H1 (cell line): Measurements from ENCODE around the gene CTNND2. TPM values are rescaled to one million over a fixed set of nuclear protein-coding genes. Genes with fewer than 3 reads are reported as not detected.

Experiments
- BACH1 ChIP-seq: IDR thresholded peaks from 2 replicates; pipeline ENCODE4 v1.6.1; 2012; ENCODE audit warnings: low read length, improper control_type of control experiment
- BCL11A ChIP-seq, 2 experiments: IDR thresholded peaks; one replicate each; pipeline ENCODE4 v1.6.1; 2011; ENCODE audit warnings: low read depth in 2 of 2, low read length in 2 of 2, mild to moderate bottlenecking in 2 of 2
- CBX5 ChIP-seq: fragments of 300-800, 300-1000 bp; sonication (generic); IDR thresholded peaks from 2 replicates; pipeline ENCODE4 v1.7.1; 2016; ENCODE audit warnings: antibody characterized with exemption, low read length, low read depth
- CREB1 ChIP-seq: IDR thresholded peaks from 2 replicates; pipeline ENCODE4 v1.6.1; 2012; ENCODE audit warnings: inconsistent platforms
- EP300 ChIP-seq, 2 experiments: IDR thresholded peaks; 1 replicate in 1 of 2; 2 replicates in 1 of 2; pipeline ENCODE4 v1.6.1; 2011 to 2012; ENCODE audit warnings: low read depth in 2 of 2, low read length in 2 of 2, mild to moderate bottlenecking in 2 of 2, borderline replicate concordance in 1 of 2, inconsistent platforms in 1 of 2, moderate library complexity in 1 of 2
- RNF2 ChIP-seq: fragments of 200-900, 300-1000 bp; sonication (generic); IDR thresholded peaks from 2 replicates; pipeline ENCODE4 v1.7.1; 2016; ENCODE audit warnings: borderline replicate concordance, low read depth, mild to moderate bottlenecking, antibody characterized with exemption, low read length; ENCODE audit not compliant: poor library complexity, severe bottlenecking; ENCODE audit errors: missing control alignments
- SP4 ChIP-seq: IDR thresholded peaks from 2 replicates; pipeline ENCODE4 v1.6.1; 2012; ENCODE audit warnings: low read length, inconsistent platforms
- TAF1 ChIP-seq: IDR thresholded peaks from 2 replicates; pipeline ENCODE4 v1.6.1; 2011; ENCODE audit warnings: mild to moderate bottlenecking, low read depth, low read length
- TAF7 ChIP-seq: optimal IDR thresholded peaks from 2 replicates; pipeline ENCODE3; 2011; ENCODE audit warnings: low read depth, mild to moderate bottlenecking, inconsistent platforms, low read length, moderate library complexity, borderline replicate concordance
- polyA plus RNA-seq, 7 experiments: library from polyadenylated mRNA; depleted of rRNA in 3 of 7; stranded (reverse) in 5 of 7; unstranded in 2 of 7; fragments of >200 nt in 5 of 7; fragments of 200-250 nt in 2 of 7; gene quantifications; 1 replicate in 5 of 7; 2 replicates in 1 of 7; 4 replicates in 1 of 7; pipeline versions ENCODE4 v1.2.1 to v1.2.3, GENCODE V29; 2011 to 2013; ENCODE audit warnings: missing spikeins in 2 of 7, mixed read lengths in 2 of 7
- total RNA-seq: library from RNA; stranded (reverse); fragmentation: NEBNext Ultra II Directional; extraction: Animal tissue kit (Norgen Biotek cat#: 25700); gene quantifications from 2 replicates; pipeline ENCODE4 v1.2.1, GENCODE V29; 2021
- TF ChIP-seq, protein P1 (sequence below): fragments of 300-600 bp; sonication (generic); IDR thresholded peaks from 2 replicates; pipeline ENCODE4 v1.7.1; 2012; ENCODE audit warnings: low read length, moderate library complexity, mild to moderate bottlenecking, inconsistent platforms; ENCODE audit not compliant: insufficient replicate concordance
- TF ChIP-seq, protein P2 (sequence below): IDR thresholded peaks from 2 replicates; pipeline ENCODE4 v1.6.1; 2011; ENCODE audit warnings: low read length, improper control_type of control experiment

The CTNND2 gene
- total and polyA plus RNA-seq, 2 of the 8 experiments (the other 6 are each of a cell fraction or from before 2014, with no cell fraction given) = 7.4 to 14.2 TPM

GRCh38 chr5:11234501-11234911 is 669.7 kb downstream of the CTNND2 start (continued):
- TF ChIP-seq, protein P1, sequence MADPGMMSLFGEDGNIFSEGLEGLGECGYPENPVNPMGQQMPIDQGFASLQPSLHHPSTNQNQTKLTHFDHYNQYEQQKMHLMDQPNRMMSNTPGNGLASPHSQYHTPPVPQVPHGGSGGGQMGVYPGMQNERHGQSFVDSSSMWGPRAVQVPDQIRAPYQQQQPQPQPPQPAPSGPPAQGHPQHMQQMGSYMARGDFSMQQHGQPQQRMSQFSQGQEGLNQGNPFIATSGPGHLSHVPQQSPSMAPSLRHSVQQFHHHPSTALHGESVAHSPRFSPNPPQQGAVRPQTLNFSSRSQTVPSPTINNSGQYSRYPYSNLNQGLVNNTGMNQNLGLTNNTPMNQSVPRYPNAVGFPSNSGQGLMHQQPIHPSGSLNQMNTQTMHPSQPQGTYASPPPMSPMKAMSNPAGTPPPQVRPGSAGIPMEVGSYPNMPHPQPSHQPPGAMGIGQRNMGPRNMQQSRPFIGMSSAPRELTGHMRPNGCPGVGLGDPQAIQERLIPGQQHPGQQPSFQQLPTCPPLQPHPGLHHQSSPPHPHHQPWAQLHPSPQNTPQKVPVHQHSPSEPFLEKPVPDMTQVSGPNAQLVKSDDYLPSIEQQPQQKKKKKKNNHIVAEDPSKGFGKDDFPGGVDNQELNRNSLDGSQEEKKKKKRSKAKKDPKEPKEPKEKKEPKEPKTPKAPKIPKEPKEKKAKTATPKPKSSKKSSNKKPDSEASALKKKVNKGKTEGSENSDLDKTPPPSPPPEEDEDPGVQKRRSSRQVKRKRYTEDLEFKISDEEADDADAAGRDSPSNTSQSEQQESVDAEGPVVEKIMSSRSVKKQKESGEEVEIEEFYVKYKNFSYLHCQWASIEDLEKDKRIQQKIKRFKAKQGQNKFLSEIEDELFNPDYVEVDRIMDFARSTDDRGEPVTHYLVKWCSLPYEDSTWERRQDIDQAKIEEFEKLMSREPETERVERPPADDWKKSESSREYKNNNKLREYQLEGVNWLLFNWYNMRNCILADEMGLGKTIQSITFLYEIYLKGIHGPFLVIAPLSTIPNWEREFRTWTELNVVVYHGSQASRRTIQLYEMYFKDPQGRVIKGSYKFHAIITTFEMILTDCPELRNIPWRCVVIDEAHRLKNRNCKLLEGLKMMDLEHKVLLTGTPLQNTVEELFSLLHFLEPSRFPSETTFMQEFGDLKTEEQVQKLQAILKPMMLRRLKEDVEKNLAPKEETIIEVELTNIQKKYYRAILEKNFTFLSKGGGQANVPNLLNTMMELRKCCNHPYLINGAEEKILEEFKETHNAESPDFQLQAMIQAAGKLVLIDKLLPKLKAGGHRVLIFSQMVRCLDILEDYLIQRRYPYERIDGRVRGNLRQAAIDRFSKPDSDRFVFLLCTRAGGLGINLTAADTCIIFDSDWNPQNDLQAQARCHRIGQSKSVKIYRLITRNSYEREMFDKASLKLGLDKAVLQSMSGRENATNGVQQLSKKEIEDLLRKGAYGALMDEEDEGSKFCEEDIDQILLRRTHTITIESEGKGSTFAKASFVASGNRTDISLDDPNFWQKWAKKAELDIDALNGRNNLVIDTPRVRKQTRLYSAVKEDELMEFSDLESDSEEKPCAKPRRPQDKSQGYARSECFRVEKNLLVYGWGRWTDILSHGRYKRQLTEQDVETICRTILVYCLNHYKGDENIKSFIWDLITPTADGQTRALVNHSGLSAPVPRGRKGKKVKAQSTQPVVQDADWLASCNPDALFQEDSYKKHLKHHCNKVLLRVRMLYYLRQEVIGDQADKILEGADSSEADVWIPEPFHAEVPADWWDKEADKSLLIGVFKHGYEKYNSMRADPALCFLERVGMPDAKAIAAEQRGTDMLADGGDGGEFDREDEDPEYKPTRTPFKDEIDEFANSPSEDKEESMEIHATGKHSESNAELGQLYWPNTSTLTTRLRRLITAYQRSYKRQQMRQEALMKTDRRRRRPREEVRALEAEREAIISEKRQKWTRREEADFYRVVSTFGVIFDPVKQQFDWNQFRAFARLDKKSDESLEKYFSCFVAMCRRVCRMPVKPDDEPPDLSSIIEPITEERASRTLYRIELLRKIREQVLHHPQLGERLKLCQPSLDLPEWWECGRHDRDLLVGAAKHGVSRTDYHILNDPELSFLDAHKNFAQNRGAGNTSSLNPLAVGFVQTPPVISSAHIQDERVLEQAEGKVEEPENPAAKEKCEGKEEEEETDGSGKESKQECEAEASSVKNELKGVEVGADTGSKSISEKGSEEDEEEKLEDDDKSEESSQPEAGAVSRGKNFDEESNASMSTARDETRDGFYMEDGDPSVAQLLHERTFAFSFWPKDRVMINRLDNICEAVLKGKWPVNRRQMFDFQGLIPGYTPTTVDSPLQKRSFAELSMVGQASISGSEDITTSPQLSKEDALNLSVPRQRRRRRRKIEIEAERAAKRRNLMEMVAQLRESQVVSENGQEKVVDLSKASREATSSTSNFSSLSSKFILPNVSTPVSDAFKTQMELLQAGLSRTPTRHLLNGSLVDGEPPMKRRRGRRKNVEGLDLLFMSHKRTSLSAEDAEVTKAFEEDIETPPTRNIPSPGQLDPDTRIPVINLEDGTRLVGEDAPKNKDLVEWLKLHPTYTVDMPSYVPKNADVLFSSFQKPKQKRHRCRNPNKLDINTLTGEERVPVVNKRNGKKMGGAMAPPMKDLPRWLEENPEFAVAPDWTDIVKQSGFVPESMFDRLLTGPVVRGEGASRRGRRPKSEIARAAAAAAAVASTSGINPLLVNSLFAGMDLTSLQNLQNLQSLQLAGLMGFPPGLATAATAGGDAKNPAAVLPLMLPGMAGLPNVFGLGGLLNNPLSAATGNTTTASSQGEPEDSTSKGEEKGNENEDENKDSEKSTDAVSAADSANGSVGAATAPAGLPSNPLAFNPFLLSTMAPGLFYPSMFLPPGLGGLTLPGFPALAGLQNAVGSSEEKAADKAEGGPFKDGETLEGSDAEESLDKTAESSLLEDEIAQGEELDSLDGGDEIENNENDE = no peak
- TF ChIP-seq, protein P2, sequence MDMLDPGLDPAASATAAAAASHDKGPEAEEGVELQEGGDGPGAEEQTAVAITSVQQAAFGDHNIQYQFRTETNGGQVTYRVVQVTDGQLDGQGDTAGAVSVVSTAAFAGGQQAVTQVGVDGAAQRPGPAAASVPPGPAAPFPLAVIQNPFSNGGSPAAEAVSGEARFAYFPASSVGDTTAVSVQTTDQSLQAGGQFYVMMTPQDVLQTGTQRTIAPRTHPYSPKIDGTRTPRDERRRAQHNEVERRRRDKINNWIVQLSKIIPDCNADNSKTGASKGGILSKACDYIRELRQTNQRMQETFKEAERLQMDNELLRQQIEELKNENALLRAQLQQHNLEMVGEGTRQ = no peak
- TF ChIP-seq CBX5 (no peak), EP300 (IDR thresholded peaks at IDR 0.05; ENCODE audit: borderline replicate concordance in 1 of 2, low read depth in 2 of 2, low read length in 2 of 2) (no peak), BACH1 (no peak), BCL11A (IDR thresholded peaks at IDR 0.05; ENCODE audit: low read depth in 2 of 2, low read length in 2 of 2) (no peak), RNF2 (no peak), CREB1 (no peak), SP4 (no peak), TAF7 (no peak), TAF1 (no peak)
